Panc1 (cell line): Measurements from ENCODE around the gene PICALM.

Experiments
- POLR2AphosphoS5 ChIP-seq: IDR thresholded peaks from 2 replicates; pipeline ENCODE4 v1.6.1; 2012; ENCODE audit warnings: mild to moderate bottlenecking, low read depth, low read length, moderate library complexity
- TF ChIP-seq, protein P1 (sequence below): fragments of 450-650 bp; IDR thresholded peaks from 2 replicates; pipeline ENCODE4 v1.5.1; 2017; ENCODE audit warnings: mild to moderate bottlenecking

DNA sequence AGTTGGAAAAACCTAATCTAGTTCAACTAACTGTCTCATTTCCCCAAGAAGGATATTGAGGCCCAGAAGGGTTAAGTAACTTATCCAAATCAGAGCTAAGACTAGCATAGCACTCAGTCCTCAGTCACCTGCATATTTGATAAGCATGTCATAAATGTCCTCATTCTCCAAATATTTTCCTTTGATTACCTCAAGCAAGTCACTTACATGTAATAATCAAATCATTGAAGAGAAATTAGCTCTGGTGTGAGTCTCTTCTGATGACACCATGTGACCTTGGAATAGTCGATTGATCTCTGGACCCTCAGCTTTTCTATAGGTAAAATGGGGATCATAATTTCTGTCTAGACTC, 48.8 kb upstream of the PICALM start:
- TF ChIP-seq, protein P1, sequence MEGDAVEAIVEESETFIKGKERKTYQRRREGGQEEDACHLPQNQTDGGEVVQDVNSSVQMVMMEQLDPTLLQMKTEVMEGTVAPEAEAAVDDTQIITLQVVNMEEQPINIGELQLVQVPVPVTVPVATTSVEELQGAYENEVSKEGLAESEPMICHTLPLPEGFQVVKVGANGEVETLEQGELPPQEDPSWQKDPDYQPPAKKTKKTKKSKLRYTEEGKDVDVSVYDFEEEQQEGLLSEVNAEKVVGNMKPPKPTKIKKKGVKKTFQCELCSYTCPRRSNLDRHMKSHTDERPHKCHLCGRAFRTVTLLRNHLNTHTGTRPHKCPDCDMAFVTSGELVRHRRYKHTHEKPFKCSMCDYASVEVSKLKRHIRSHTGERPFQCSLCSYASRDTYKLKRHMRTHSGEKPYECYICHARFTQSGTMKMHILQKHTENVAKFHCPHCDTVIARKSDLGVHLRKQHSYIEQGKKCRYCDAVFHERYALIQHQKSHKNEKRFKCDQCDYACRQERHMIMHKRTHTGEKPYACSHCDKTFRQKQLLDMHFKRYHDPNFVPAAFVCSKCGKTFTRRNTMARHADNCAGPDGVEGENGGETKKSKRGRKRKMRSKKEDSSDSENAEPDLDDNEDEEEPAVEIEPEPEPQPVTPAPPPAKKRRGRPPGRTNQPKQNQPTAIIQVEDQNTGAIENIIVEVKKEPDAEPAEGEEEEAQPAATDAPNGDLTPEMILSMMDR, result no peak
- TF ChIP-seq POLR2AphosphoS5, result no peak
